SW480 (cell line): ENCODE measurements around the gene HECW1.

ENCODE experiments used
- DNase-seq: peaks from one replicate; pipeline ENCODE4 v3.0.0-alpha.2; 2016; ENCODE audit warnings: low spot score

Gene HECW1

DNA sequence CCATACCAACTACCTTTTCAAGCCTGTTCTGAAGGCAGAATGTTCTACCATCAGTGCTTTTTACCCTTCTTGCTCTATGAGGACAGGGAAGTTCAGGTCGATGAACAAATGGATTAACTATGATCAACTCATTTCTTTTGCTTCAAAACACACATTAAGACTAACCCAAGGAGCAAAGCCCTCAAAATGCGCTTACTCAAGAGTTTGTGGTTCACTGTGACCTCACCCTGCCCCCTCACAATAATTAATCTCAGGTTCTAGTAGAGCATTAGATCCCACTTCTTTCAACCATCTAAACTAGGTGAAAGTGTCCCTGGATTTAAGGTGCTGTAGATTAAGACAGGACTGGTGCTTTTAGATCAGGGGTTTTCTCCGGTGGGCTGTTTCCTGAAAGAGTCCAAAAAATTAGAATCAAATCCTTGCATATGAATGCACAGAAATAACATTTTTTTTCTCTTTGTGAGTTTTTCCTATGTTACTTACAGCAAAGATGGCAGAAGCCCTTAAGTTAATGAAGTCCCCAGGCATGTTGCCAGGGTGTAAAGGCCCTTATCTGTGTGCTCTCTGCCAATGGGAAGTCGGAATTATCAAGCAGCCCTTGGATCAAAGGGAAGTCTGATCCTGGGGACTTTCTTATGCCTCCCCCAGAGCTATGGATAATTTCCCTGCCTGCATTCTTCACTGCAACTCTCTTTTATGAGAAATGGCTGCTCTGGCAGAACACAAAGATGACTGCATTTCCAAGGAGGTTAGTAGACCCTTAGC lies 264.9 kb downstream of the HECW1 start:
- no peak for DNase-seq

DNA sequence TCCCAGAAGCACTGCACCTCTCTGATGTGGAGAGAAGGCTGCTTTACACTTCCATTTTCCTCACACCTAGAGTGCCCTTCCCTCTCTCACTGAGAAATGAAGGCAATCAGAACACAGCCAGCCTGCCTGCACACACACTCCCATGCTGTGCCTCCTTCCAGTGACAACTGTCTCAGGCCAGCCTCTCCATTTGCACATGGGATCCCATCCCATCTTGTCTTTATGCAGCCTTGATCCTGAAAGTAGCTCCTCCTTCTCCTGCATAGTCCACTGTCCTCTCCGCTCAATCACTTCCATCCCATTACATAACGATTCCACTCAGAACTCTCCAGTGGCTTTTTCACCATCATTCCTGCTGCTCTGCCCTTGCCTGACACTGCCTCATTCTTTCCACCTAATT lies 266.8 kb downstream of the HECW1 start:
- DNase-seq: no peak

DNA sequence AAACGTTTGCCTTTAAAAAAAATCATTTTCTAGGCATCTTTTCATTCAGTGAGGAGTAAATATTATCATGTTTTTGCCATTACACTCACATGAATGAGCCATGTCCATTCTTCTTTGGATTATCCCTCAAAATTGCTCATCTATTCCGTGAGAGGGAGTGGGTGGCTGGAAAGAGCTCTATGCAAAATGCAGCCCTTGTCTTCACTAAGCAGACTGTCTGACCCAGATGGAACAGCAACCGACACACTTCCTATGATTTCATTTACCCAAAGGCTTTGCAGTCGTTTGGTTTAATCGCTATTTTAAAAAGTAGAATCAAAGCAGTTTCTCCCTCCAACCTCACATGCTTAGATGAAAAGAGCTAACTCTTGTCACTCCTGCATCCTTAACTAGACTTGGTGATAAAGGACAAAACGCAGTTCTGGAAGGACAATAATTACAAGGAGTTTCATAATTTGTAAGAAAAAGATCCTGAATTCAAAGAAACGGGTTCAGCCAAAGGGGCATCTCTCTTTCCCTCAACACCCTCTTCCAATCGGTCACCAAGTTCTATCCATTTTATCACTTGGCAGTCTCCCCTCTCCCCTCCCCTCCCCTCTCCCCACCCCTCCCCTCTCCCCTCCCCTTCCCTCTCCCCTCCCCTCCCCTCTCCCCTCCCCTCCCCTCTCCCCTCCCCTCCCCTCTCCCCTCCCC lies 272.3 kb downstream of the HECW1 start:
- DNase-seq: no peak

GRCh38 chr7:43385309-43385680 lies 272.8 kb downstream of the HECW1 start:
- no peak for DNase-seq

DNA sequence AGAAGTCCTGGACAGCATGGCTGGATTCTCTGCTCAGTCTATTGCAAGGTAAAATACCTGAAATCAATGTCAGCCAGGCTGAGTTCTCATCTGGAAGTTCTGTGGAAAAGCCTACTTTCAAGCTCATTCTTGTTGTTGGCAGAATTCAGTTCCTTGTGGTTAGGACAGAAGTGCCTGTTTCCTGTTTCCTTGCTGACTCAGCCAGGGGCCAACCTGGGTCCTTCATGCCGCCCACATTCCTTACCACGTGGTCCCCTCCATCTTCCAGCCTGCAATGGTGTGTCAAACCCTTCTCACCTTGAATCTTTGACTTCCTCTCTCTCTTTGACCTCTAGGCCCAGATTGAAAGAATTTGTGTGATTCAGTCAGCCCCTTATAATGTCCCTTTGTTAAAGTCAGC lies 273.4 kb downstream of the HECW1 start:
- DNase-seq: peak; percentile 14

DNA sequence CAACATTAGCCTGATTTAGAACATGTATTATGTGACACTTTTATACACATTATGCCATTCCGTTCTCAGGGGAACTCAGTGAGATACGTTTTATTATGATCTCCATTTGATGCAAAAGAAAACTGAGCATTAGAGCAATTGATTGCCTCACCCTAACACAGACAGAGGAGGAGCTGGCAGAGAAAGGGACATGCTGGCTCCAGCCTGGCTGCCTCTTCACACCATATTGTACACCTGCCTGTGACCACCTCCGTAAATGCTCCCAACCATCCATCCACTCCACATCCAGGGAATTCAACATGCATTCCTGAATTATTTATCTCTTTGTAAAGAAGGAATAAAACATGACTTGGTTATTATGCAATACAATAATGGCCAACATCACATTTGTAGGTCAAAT lies 275.5 kb downstream of the HECW1 start:
- DNase-seq: no peak

DNA sequence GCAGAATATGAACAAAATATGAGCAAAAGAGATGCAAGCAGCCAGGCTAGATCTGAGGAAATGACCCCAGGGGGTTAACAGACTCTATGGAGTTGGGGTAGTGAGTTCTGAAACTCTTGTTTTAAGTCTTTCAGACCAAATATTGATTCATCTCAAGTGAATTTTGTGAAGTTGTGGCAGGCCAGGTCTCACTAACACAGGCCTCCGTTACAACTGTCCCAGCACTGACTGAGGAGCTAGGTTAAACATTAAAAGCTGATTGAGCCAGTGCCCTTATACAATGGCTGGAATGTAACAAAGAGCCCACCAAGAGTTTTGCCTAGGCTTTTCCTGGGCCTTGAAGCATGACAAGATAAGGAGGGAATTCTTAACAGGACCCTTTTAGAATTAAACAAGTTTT lies 278.1 kb downstream of the HECW1 start:
- no peak for DNase-seq

DNA sequence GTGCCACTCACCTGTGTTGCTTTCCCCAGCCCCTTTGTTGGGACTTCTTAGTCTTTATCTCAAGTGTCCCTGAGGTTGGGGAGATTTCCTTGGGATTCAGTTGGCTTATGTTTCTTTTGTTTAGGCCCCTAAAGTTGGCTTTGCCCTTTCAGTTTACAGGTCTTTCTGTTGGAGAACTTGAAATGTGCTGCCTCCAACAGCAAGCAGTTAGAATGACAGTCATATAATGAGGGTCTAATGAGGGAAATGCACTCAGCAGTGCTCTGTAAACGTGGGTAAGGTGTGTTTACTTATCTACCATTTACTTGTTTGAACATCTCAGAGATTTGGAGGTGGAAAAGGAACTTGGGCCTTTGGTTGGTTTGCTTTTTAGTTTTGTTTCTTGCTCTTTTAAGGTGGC lies 279.1 kb downstream of the HECW1 start:
- no peak for DNase-seq

- DNase-seq: no peak
Observed at GRCh38 chr7:43392638-43393330, 280.3 kb downstream of the HECW1 start.

- DNase-seq: no peak
Observed at GRCh38 chr7:43394441-43395130, 282.1 kb downstream of the HECW1 start.

GRCh38 chr7:43395351-43395750 lies 282.9 kb downstream of the HECW1 start:
- no peak for DNase-seq

DNA sequence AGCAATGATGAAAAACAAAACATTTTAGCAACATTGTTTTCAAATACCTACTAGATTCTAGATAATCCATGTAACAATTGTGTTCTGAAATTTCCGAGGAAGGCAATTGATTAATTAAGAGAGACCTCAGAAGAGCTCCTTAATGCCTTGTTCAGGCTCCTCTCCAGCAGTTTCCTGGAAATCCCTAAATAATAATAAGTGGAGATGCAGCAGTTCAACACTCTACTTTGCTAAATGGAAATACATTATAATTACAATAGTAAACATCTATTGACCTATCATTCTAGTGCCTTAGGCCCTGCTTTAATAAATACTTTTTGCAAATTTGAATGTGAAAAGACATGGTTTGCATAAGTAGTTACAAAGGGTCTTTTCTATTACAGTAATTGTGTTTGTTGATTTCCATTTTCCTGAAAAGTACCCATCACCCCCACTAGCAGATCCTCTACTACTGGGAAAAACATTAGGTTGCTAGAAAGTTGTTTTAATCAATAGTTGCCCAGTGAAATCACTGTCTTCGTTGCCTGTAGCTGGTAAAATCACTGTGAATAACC lies 283.8 kb downstream of the HECW1 start:
- DNase-seq: no peak

- DNase-seq: no peak
Observed at GRCh38 chr7:43398831-43399230, 286.4 kb downstream of the HECW1 start.

DNA sequence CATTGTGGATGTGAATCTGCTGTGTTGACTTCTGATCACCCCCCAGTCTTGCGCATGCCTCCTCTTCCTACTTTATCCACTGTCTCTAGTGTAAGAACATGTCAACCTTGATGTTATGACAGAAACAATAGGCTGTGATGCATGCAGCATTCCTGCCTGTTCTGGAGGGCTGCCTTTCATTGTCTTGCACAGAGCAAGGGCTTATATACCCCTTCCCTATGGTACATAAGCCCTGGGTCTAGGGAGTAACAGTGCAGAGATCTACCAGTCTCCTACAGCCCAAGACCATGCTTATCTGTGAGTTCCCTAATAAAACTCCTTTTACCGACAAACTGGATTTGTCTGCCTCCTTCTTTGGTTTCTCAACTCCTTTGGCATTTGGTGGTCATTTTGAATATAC lies 293.5 kb downstream of the HECW1 start:
- no peak for DNase-seq

DNA sequence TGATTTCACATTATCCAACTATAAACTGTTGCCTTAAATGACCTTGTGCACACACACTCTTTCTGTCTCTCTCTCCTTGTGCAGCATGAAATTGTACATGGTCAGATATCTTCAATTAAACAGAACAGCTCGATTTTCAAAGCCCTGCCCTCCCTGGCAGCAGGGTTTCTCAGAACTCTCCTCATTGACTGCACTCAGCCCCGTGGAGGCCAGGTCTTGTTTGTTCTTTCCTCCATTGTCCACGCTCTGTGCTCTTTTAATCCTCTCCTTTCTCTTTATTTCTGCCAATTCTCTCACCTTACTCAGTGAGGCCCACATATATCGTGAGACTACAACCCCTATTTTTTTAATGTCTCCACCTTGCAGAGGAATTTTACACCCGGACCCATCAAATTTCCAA lies 294.5 kb downstream of the HECW1 start:
- no peak for DNase-seq

- DNase-seq: no peak
Observed at GRCh38 chr7:43408981-43409380, 296.5 kb downstream of the HECW1 start.

DNA sequence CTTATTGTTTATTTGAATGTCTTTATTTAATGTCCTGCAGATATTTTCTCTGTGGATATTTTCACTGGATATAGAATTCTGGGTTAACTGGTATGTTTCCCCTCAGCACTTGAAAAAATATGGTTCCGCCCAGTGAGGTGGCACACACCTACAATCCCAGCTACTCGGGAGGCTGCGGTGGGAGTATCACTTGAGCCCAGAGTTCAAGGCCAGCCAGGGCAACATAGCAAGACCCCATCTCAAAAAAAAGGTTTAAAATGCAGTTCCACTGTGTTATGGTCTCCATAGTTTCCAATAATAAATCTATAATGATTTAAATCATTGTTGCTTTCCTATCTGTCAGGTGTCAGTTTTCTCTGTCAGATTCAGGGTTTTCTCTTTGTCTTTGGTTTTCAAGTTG lies 305.0 kb downstream of the HECW1 start:
- no peak for DNase-seq

DNA sequence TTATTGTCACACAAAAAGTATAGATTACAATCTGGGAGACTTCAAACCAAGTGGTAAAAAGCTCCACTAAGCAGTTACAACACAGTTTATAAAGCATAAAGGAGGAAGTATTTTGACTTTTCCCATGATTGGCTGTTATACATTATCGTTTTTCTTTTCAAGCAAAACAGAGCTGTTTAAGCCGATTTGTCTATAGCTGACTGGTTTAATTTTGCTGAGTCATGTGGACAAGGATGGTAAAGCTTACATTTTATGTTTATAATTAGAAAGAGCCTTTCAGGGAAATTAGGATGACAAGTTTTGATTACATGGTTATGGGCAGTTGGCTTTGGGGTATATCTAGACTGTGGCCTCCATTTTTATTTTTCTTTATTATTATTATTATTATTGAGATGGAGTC lies 318.0 kb downstream of the HECW1 start:
- DNase-seq: no peak

- peak; percentile 13 for DNase-seq
Observed at GRCh38 chr7:43431020-43431595, 318.7 kb downstream of the HECW1 start.

DNA sequence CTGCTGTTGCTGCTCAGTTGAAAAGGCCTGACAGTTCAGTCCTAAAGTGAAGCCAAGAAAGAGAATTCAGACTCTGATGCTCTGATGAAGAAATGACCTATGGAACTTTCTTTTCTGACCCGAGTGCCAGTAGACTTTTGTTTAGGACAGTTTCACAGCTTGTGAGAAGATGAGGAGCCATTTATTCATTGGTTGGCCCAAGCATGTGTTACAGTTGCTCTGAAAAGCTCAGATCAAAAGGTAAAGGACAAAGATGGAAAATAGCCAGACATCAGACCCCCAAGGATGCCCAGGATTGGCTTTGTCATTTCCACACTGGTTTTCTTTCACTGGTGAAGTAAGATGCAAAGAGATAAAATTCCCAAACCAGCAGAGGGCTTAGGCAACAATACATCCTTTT lies 321.2 kb downstream of the HECW1 start:
- DNase-seq: no peak

DNA sequence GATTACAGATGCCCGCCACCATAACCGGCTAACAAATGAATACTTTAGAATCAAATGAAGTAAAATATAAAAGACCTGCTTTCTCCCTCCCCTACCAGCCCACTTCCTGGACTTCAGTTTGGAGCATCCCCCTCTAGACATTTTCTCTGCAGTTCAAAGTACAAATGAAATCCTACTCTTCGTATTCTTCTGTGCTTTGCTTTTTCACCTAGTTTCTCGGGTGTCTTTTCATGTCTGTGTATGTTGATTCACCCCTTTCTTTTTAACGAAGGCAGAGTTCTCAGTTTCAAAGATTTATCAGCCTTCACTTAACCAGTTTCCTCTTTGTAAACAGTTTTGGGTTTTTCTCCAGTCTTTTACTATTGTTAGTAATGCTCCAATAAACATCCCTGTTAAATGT lies 324.6 kb downstream of the HECW1 start:
- DNase-seq: no peak

- no peak for DNase-seq
Observed at GRCh38 chr7:43438897-43439479, 326.5 kb downstream of the HECW1 start.
